Vagina (tissue), 2 donors: ENCODE data around the gene OR1A2. TPM values are rescaled to one million over a fixed set of nuclear protein-coding genes. Genes with fewer than 3 reads are reported as not detected.
"Not testable (repeated sequence)": the region's sequence is repeated elsewhere in the genome, so short reads cannot be mapped to it uniquely, and the experiment has no call there.

Experiments used
- DNase-seq, 2 donors: peaks; one replicate each; pipeline ENCODE4 v3.0.0-alpha.2; 2017; ENCODE audit errors: extremely low spot score in 2 of 2
- H3K27ac ChIP-seq: fragments of 200-600 bp; sonication (generic); one replicate; pipeline ENCODE4 v1.5.1; 2019
- H3K27me3 ChIP-seq: fragments of 200-600 bp; sonication (generic); one replicate; pipeline ENCODE4 v1.5.1; 2019
- H3K36me3 ChIP-seq, 2 donors: fragments of 200-600 bp; sonication (generic); one replicate each; pipeline ENCODE4 v1.5.1; 2017 to 2019
- H3K4me1 ChIP-seq: fragments of 200-600 bp; sonication (generic); one replicate; pipeline ENCODE4 v1.5.1; 2019
- H3K4me3 ChIP-seq, 2 donors: fragments of 200-600 bp; sonication (generic); 1 replicate in 1 of 2; 2 replicates in 1 of 2; pipeline ENCODE4 v1.5.1; 2016 to 2019
- H3K9me3 ChIP-seq: fragments of 200-600 bp; sonication (generic); one replicate; pipeline ENCODE4 v1.5.1; 2019
- CTCF ChIP-seq, 3 experiments: fragments of 450-650 bp in 2 of 3; fragments of 200-600 bp in 1 of 3; sonication (generic) in 1 of 3; IDR thresholded peaks; one replicate each; pipeline ENCODE4 v1.5.1; 2017 to 2019; ENCODE audit warnings: antibody characterized with exemption in 3 of 3, mild to moderate bottlenecking in 2 of 3, moderate library complexity in 2 of 3
- POLR2A ChIP-seq, 2 donors: fragments of 450-650 bp; IDR thresholded peaks; one replicate each; pipeline ENCODE4 v1.6.1; 2017; ENCODE audit warnings: antibody characterized with exemption in 2 of 2, mild to moderate bottlenecking in 2 of 2, moderate library complexity in 2 of 2
- POLR2AphosphoS5 ChIP-seq, 2 donors: sonication (generic); formaldehyde crosslinking; IDR thresholded peaks; one replicate each; pipeline ENCODE4 v1.9.0; 2017; ENCODE audit warnings: antibody characterized with exemption in 2 of 2, mild to moderate bottlenecking in 2 of 2, low read depth in 1 of 2; ENCODE audit not compliant: insufficient read depth in 1 of 2
- intact Hi-C: fragments of 100-400 bp; cut with DNase I; formaldehyde crosslinking; loops from one replicate; pipeline ENCODE4 v1.15.1; 2023
- total RNA-seq: library from RNA; depleted of rRNA; stranded (reverse); fragments of >200 nt; gene quantifications from one replicate; pipeline ENCODE4 v1.2.3, GENCODE V29; 2016

Gene OR1A2
- total RNA-seq, 1 donor from 2014 or later: not detected

DNA sequence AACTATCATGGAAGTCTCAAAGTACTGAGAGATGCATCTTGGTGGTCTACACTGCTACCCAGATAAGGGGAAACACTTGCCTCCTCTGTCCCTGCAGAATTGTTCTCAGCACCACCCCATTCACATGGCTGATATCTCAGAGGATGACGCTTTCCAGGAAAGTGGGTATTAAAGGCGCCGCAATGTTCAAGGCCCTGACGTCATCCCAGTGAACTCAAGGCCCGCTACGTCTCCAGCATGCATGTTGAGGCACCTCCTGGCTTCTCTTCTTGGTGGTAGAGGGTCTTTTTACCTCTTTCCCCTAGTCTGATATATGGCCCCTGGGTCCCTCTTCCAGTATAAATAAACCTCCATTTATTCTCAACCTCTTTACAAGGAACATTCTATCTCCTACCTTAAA lies 11.2 kb downstream of the OR1A2 start:
- Histone ChIP-seq H3K4me1 (no peaks in the 10 kb centered on the region), H3K4me3 (no peak overlapping the region), H3K27ac (no peak overlapping the region), H3K36me3 (no peaks in the 10 kb centered on the region), H3K27me3 (no peaks in the 10 kb centered on the region), H3K9me3 (no peaks in the 10 kb centered on the region)
- TF ChIP-seq POLR2A (IDR thresholded peaks at IDR 0.05) (no peak), POLR2AphosphoS5 (IDR thresholded peaks at IDR 0.05; ENCODE audit: insufficient read depth in 1 of 2, low read depth in 1 of 2) (no peak), CTCF (IDR thresholded peaks at IDR 0.05) (no peak)
- no peak for DNase-seq
- intact Hi-C loops: no loop called here

- intact Hi-C loops: no loop called here
- TF ChIP-seq CTCF (IDR thresholded peaks at IDR 0.05): no peak
- TF ChIP-seq POLR2A (IDR thresholded peaks at IDR 0.05): no peak
- no peak for TF ChIP-seq POLR2AphosphoS5 (IDR thresholded peaks at IDR 0.05; ENCODE audit: insufficient read depth in 1 of 2, low read depth in 1 of 2)
- H3K9me3 ChIP-seq: no peaks in the 10 kb centered on the region
- no peaks in the 10 kb centered on the region for H3K36me3 ChIP-seq
- DNase-seq: no peak
- no peak overlapping the region for H3K27ac ChIP-seq
- no peaks in the 10 kb centered on the region for H3K4me1 ChIP-seq
- no peaks in the 10 kb centered on the region for H3K27me3 ChIP-seq
- no peak overlapping the region for H3K4me3 ChIP-seq
These were observed 15.7 kb downstream of the OR1A2 start for GRCh38 chr17:3213001-3213400.

- H3K36me3 ChIP-seq: no peaks in the 10 kb centered on the region
- H3K4me3 ChIP-seq: no peak overlapping the region
- H3K9me3 ChIP-seq: no peaks in the 10 kb centered on the region
- TF ChIP-seq POLR2AphosphoS5 (IDR thresholded peaks at IDR 0.05; ENCODE audit: insufficient read depth in 1 of 2, low read depth in 1 of 2): no peak
- TF ChIP-seq POLR2A (IDR thresholded peaks at IDR 0.05): no peak
- TF ChIP-seq CTCF (IDR thresholded peaks at IDR 0.05): no peak
- intact Hi-C loops: no loop called here
- DNase-seq: no peak
- H3K27me3 ChIP-seq: no peaks in the 10 kb centered on the region
- no peaks in the 10 kb centered on the region for H3K4me1 ChIP-seq
- no peak overlapping the region for H3K27ac ChIP-seq
These were observed 16.3 kb downstream of the OR1A2 start for GRCh38 chr17:3213587-3213986.

GRCh38 chr17:3219978-3220377 lies 22.7 kb downstream of the OR1A2 start:
- intact Hi-C loops: not testable (repeated sequence)

DNA sequence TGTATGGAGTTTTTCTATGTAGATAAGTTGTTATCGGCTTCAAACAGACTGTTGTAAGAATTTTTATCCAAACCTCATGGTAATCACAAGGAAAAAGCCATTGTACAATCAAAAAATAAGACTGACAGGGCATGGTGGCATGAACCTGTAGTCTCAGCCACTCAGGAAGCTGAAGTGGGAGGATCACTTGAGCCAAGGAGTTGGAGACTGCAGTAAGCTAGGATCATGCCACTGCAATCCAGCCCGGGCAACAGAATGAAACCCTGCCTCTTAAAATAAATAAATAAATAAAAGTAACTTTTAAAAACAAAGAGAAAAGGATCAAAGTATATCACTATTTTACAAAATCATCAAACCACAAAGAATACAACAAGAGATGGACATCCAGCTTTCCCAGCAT lies 24.5 kb downstream of the OR1A2 start:
- no peak overlapping the region for H3K27ac ChIP-seq
- no peaks in the 10 kb centered on the region for H3K4me1 ChIP-seq
- H3K9me3 ChIP-seq: no peaks in the 10 kb centered on the region
- DNase-seq: no peak
- H3K27me3 ChIP-seq: no peaks in the 10 kb centered on the region
- intact Hi-C loops: no loop called here
- H3K36me3 ChIP-seq: no peaks in the 10 kb centered on the region
- no peak overlapping the region for H3K4me3 ChIP-seq
- TF ChIP-seq POLR2AphosphoS5 (IDR thresholded peaks at IDR 0.05; ENCODE audit: insufficient read depth in 1 of 2, low read depth in 1 of 2) (no peak), CTCF (IDR thresholded peaks at IDR 0.05) (no peak), POLR2A (IDR thresholded peaks at IDR 0.05) (no peak)

More at GRCh38 chr17:3219978-3220377, 22.7 kb downstream of the OR1A2 start:
- DNase-seq, H3K4me3 ChIP-seq, H3K4me1 ChIP-seq, H3K27ac ChIP-seq, H3K9me3 ChIP-seq, H3K36me3 ChIP-seq, H3K27me3 ChIP-seq: not testable (repeated sequence)

DNA sequence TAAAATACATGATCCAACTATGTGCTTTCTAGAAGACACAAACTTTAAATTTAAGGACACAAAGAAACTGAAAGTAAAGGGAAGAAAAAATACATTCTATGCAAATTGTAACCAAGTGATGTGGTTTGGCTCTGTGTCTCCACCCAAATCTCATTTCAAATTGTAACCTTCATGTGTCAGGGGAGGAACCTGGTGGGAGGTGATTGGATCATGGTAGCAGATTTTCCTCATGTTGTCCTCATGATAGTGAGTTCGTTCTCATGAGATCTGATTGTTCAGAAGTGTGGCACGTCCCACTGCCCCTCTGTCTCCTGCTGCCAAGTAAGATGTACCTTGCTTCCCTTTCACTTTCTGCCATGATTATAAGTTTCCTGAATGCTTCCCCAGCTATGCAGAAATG lies 25.2 kb downstream of the OR1A2 start:
- H3K36me3 ChIP-seq: no peaks in the 10 kb centered on the region
- DNase-seq: no peak
- TF ChIP-seq POLR2A (IDR thresholded peaks at IDR 0.05) (no peak), POLR2AphosphoS5 (IDR thresholded peaks at IDR 0.05; ENCODE audit: insufficient read depth in 1 of 2, low read depth in 1 of 2) (no peak), CTCF (IDR thresholded peaks at IDR 0.05) (no peak)
- H3K4me3 ChIP-seq: no peak overlapping the region
- no peaks in the 10 kb centered on the region for H3K27me3 ChIP-seq
- no peak overlapping the region for H3K27ac ChIP-seq
- no peaks in the 10 kb centered on the region for H3K4me1 ChIP-seq
- no peaks in the 10 kb centered on the region for H3K9me3 ChIP-seq
- intact Hi-C loops: no loop called here

DNA sequence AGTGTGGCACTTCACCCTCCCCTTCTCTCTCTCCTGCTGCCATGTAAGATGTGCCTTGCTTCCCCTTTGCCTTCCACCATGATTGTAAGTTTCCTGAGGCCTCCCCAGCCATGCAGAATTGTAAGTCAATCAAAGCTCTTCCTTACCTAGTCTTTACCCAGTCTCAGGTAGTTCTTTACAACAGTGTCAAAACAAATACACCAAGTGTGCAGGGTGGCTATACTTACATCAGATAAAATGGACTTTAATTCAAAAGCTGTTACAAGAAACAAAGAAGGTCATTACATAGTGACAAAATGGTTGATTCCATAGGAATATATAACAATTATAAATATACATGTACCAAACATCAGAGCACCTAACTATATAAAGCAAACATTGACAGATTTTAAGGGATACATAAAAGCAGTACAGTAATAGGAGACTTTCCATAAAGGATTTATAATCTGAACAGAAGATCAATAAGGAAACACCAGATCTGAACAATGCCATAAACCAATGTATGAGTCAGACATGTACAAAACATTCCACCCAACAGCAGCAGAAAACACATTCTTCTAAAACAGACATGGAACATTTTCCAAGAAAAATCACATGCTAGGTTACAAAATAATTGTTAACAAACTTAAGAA lies 27.5 kb downstream of the OR1A2 start:
- DNase-seq, H3K9me3 ChIP-seq, H3K4me1 ChIP-seq, H3K4me3 ChIP-seq, H3K36me3 ChIP-seq, intact Hi-C loops, H3K27ac ChIP-seq, H3K27me3 ChIP-seq: not testable (repeated sequence)

DNA sequence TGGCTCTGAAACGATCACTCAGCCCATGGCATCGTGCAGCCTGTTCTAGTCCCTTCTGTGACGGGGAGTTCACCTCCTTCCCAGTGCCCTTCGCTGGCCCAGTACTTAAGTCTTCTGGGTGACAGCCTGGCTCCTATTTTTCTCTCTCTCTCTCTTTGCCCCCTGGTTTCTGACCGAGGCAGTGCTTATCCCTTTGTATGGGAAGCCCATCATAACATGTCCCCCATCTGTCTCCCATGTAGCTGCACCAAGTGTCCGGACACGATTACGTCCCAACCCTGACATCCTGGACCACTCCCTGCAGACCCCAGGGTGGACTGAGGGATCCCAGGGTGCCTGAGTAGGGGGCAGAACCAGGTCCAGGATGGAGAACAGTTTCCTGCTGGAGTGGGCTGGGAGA lies 35.0 kb downstream of the OR1A2 start:
- H3K27me3 ChIP-seq, intact Hi-C loops, H3K36me3 ChIP-seq, H3K27ac ChIP-seq, H3K4me1 ChIP-seq, H3K9me3 ChIP-seq, H3K4me3 ChIP-seq, DNase-seq: not testable (repeated sequence)
